HepG2 (cell line): ENCODE results near the gene TAGLN. TPM values are rescaled to one million over a fixed set of nuclear protein-coding genes. Genes with fewer than 3 reads are reported as not detected.

Experiments
- ATAC-seq: fragments of 200-7000 bp; cut with Tn5 transposase; 3 replicates; pipeline ENCODE4 v1.9.1; 2020; ENCODE audit warnings: mild to moderate bottlenecking, moderate library complexity
- BruUV-seq: library from RNA; stranded (reverse); fragments of 400-500 nt; replicated peaks from 2 replicates; lab custom pipeline; 2021; lab: Mats Ljungman, UMichigan
- CTCF ChIA-PET: fragments of 300-600 bp; formaldehyde crosslinking; extraction: SDS; loops from one replicate; lab custom pipeline; 2021; ENCODE audit warnings: low total read pairs, inconsistent platforms, low intra/inter-chr PET ratio; lab: Yijun Ruan, JAX
- POLR2A ChIA-PET: fragments of 350-600 bp; sonication (Branson Sonifier 250); formaldehyde crosslinking; loops from one replicate; lab custom pipeline; 2020; ENCODE audit warnings: antibody characterized with exemption, inconsistent platforms; lab: Yijun Ruan, JAX
- DNase-seq: peaks from one replicate; pipeline ENCODE4 v3.0.0-alpha.2; 2015; ENCODE audit warnings: low spot score
- FAIRE-seq: peaks from 3 replicates; lab custom pipeline; 2011; peaks lifted over from hg19 to GRCh38; lab: Jason Lieb, UNC
- H2AFZ ChIP-seq: one replicate; pipeline ENCODE4 v1.6.1; 2011; ENCODE audit warnings: low read length, inconsistent platforms
- H3K27ac ChIP-seq: fragments of 300-600 bp; 3 replicates; pipeline ENCODE4 v1.8.0; 2011; ENCODE audit warnings: mixed run types, mild to moderate bottlenecking, mixed read lengths, low read length, inconsistent platforms; ENCODE audit not compliant: insufficient read depth; ENCODE audit errors: extremely low read length
- H3K27me3 ChIP-seq, 2 experiments: fragments of 200-600 bp in 1 of 2; 2 replicates in 1 of 2; 3 replicates in 1 of 2; pipeline versions ENCODE4 v1.6.0 to v1.8.0; 2011; ENCODE audit warnings: low read length in 2 of 2, mild to moderate bottlenecking in 2 of 2, moderate library complexity in 2 of 2, inconsistent platforms in 1 of 2; ENCODE audit not compliant: insufficient read depth in 2 of 2, control insufficient read depth in 1 of 2
- H3K36me3 ChIP-seq, 2 experiments: fragments of 200-600 bp in 1 of 2; replicated peaks in 1 of 2; 2 replicates in 1 of 2; 3 replicates in 1 of 2; pipeline versions ENCODE4 v1.5.1 to v1.8.0; 2011; ENCODE audit warnings: low read length in 2 of 2, inconsistent platforms in 1 of 2; ENCODE audit not compliant: insufficient read depth in 2 of 2, control insufficient read depth in 1 of 2
- H3K4me1 ChIP-seq: 2 replicates; pipeline ENCODE4 v1.5.1; 2012; ENCODE audit warnings: low read length, inconsistent platforms; ENCODE audit not compliant: insufficient read depth
- H3K4me2 ChIP-seq: 2 replicates; pipeline ENCODE4 v1.6.0; 2011; ENCODE audit warnings: low read depth, low read length, inconsistent platforms
- H3K4me3 ChIP-seq, 3 experiments: fragments of 200-600 bp in 1 of 3; sonication (generic), shearing (Covaris generic) in 1 of 3; replicated peaks in 1 of 3; 2 replicates each; pipeline ENCODE4 v1.5.1; 2011 to 2016; ENCODE audit warnings: low read length in 3 of 3, inconsistent platforms in 2 of 3, low read depth in 2 of 3, mild to moderate bottlenecking in 2 of 3, control low read depth in 1 of 3, mixed read lengths in 1 of 3; ENCODE audit not compliant: insufficient read depth in 1 of 3
- H3K79me2 ChIP-seq: one replicate; pipeline ENCODE4 v1.6.1; 2011; ENCODE audit warnings: low read length, inconsistent platforms; ENCODE audit not compliant: insufficient read depth
- H3K9ac ChIP-seq: 2 replicates; pipeline ENCODE4 v1.6.0; 2011; ENCODE audit warnings: mild to moderate bottlenecking, low read depth, low read length, inconsistent platforms; ENCODE audit not compliant: insufficient read depth
- H3K9me3 ChIP-seq: 2 replicates; pipeline ENCODE4 v1.5.1; 2012; ENCODE audit warnings: mild to moderate bottlenecking, low read length
- H4K20me1 ChIP-seq: 2 replicates; pipeline ENCODE4 v1.6.0; 2011; ENCODE audit warnings: inconsistent platforms, mild to moderate bottlenecking, low read length, moderate library complexity; ENCODE audit not compliant: insufficient read depth
- ATRX ChIP-seq: sonication (generic); formaldehyde crosslinking; IDR thresholded peaks from 2 replicates; pipeline ENCODE4 v1.4.0; 2020; ENCODE audit warnings: missing genetic modification reagents, borderline replicate concordance
- DMAP1 ChIP-seq: IDR thresholded peaks from 2 replicates; pipeline ENCODE4 v1.6.1; 2016
- ERF ChIP-seq: IDR thresholded peaks from 2 replicates; pipeline ENCODE4 v1.6.1; 2018; ENCODE audit warnings: missing biosample characterization, missing genetic modification reagents
- HOXA5 ChIP-seq: sonication (generic); formaldehyde crosslinking; IDR thresholded peaks from 2 replicates; pipeline ENCODE4 v1.4.0; 2020; ENCODE audit warnings: missing genetic modification reagents
- KAT8 ChIP-seq: IDR thresholded peaks from 2 replicates; pipeline ENCODE4 v1.6.1; 2016; ENCODE audit warnings: missing genetic modification reagents, missing compliant biosample characterization
- KDM1A ChIP-seq: IDR thresholded peaks from 2 replicates; pipeline ENCODE4 v1.6.1; 2016; ENCODE audit warnings: missing compliant biosample characterization
- KMT2B ChIP-seq: IDR thresholded peaks from 2 replicates; pipeline ENCODE4 v1.6.1; 2016; ENCODE audit warnings: missing genetic modification reagents, missing compliant biosample characterization
- TCF12 ChIP-seq, 2 experiments: fragments of 450-650 bp in 1 of 2; sonication (generic) in 1 of 2; formaldehyde crosslinking in 1 of 2; IDR thresholded peaks; 2 replicates each; pipeline versions ENCODE4 v1.6.1 to v1.8.0; 2017 to 2022; ENCODE audit warnings: antibody characterized with exemption in 1 of 2, mild to moderate bottlenecking in 1 of 2, missing genetic modification reagents in 1 of 2, moderate library complexity in 1 of 2
- ZC3H4 ChIP-seq: sonication (generic); formaldehyde crosslinking; IDR thresholded peaks from 2 replicates; pipeline ENCODE4 v1.4.0; 2020; ENCODE audit warnings: missing genetic modification reagents, borderline replicate concordance
- ZFP36L1 ChIP-seq: sonication (generic); formaldehyde crosslinking; IDR thresholded peaks from 2 replicates; pipeline ENCODE4 v1.8.0; 2022; ENCODE audit warnings: mild to moderate bottlenecking, missing genetic modification reagents, moderate library complexity
- ZFP82 ChIP-seq: sonication (generic); formaldehyde crosslinking; IDR thresholded peaks from 2 replicates; pipeline ENCODE4 v1.5.1; 2020; ENCODE audit warnings: mild to moderate bottlenecking, missing genetic modification reagents, borderline replicate concordance
- ZNF121 ChIP-seq: sonication (generic); formaldehyde crosslinking; IDR thresholded peaks from 2 replicates; pipeline ENCODE4 v1.5.0; 2020; ENCODE audit warnings: mild to moderate bottlenecking, missing genetic modification reagents
- ZNF484 ChIP-seq: sonication (generic); formaldehyde crosslinking; IDR thresholded peaks from 2 replicates; pipeline ENCODE4 v1.5.1; 2020; ENCODE audit warnings: mild to moderate bottlenecking, low read depth, missing genetic modification reagents, borderline replicate concordance
- WGBS: methylation state at CpG from one replicate; pipeline ENCODE4 v1.1.6; 2017; ENCODE audit warnings: low lambda C conversion rate; 5-methylcytosine and 5-hydroxymethylcytosine counted together
- in situ Hi-C: cut with HindIII; loops from 2 replicates; pipeline ENCODE4 v1.10.0; 2017; ENCODE audit warnings: low pct_unique_long_range_greater_than_20kb; ENCODE audit not compliant: extremely low pct_ligation_motif_present
- intact Hi-C: fragments of 100-400 bp; cut with micrococcal nuclease; formaldehyde crosslinking; loops from one replicate; pipeline ENCODE4 v1.10.0; 2022; ENCODE audit not compliant: unreplicated experiment
- polyA plus RNA-seq, 8 experiments: library from polyadenylated mRNA; depleted of rRNA in 3 of 8; stranded (reverse) in 7 of 8; unstranded in 1 of 8; fragments of >200 nt; fragmentation: Illumina TruSeq in 4 of 8; extraction: Trizol in 4 of 8; gene quantifications; 2 replicates each; pipeline versions ENCODE4 v1.2.1 to v1.2.3, GENCODE V29; 2011 to 2016; ENCODE audit warnings: low read depth in 4 of 8, missing spikeins in 1 of 8, mixed read lengths in 1 of 8; ENCODE audit not compliant: insufficient read depth in 1 of 8
- total RNA-seq, 5 experiments: library from RNA; depleted of rRNA; stranded (reverse); fragments of >200 nt; fragmentation: Illumina TruSeq; extraction: Trizol; gene quantifications; 2 replicates each; pipeline ENCODE4 v1.2.3, GENCODE V29; 2016; ENCODE audit warnings: low read depth in 1 of 5
- TF ChIP-seq, protein P1 (sequence below): sonication (generic); formaldehyde crosslinking; IDR thresholded peaks from 2 replicates; pipeline ENCODE4 v1.4.0; 2020; ENCODE audit warnings: missing genetic modification reagents
- TF ChIP-seq, protein P2 (sequence below): sonication (generic); formaldehyde crosslinking; IDR thresholded peaks from 2 replicates; pipeline ENCODE4 v1.4.0; 2020; ENCODE audit warnings: missing genetic modification reagents, borderline replicate concordance
- TF ChIP-seq, protein P3 (sequence below): IDR thresholded peaks from 2 replicates; pipeline ENCODE4 v1.6.1; 2016; ENCODE audit warnings: missing biosample characterization, missing genetic modification reagents, low read depth

TAGLN gene
- total and polyA plus RNA-seq, 2 of the 13 experiments (the other 11 are each of a cell fraction or from before 2014, with no cell fraction given), result 12.6 to 75.4 TPM

DNA sequence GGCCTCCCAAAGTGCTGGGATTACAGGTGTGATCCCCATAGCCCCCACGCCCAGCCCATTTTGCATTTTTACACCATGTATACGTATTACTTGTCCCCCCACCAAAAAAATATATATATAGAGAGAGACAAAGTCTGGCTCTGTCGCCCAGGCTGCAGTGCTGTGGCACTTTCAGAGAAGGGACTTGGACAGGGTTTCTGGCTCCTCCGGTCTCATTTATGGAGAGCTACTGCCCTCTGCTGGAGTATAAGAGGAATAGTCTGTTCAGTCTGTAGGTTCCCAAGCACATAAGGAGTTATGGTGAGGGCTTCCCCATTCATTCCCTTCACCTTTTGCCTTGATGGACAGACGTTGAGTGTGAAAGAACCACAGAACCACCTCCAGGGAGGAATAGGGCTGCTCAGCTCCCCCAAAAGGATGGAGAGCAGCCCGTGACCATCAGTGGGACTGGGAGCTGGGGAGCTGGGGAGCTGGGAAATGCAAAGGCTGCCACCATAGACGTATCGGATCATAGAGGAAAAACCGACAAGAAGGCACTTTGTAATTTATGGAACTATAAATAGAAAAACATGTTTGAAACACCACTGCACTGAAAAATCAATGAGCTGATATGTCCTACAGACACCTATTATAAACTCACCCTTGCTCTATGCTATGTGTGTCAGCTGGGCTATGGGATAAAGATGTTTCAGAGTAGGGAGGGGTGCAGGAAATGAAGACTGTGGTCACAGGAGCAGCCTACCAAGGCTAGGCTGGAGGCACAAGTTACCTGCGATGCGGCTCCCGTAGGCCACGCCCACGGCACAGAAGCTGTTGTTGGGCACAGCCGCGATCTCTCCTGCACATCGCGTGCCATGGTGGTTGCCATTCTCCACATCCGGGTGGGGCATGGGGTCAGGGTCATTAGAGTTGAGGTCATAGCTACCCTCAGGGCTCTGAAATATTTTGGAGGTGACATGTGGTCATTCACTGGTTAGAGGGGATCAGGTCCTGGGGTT lies 27.5 kb downstream of the TAGLN start:
- H2AFZ ChIP-seq, result no peak overlapping the region
- no peak overlapping the region for H3K9ac ChIP-seq
- H3K4me2 ChIP-seq, result no peak overlapping the region
- no peaks in the 10 kb centered on the region for H4K20me1 ChIP-seq
- intact Hi-C loops (loop anchor here (1.0 to 10.0 kb wide), 4 partner anchors 25 to 347 kb away; no protein-coding TSS in a partner anchor), in situ Hi-C loops (no loop called here)
- ATAC-seq (peak; percentile 89), DNase-seq (peak; percentile 81), FAIRE-seq (peak; percentile 89)
- 73% methylated on average over 19 of the region's 19 CpGs for WGBS
- no peak overlapping the region for H3K4me3 ChIP-seq
- H3K27me3 ChIP-seq, result no peaks in the 10 kb centered on the region
- H3K27ac ChIP-seq, result no peak overlapping the region
- CTCF ChIA-PET, result interaction anchor here (0.5 to 3.0 kb wide), 4 partner anchors 29 to 435 kb away, joined by 3 to 32 read pairs (median 5); partner anchors contain the start of gene APOA5
- BruUV-seq, result no TSS peak
- POLR2A ChIA-PET, result interaction anchor here (1.0 to 1.5 kb wide), 3 partner anchors 32 to 83 kb away, joined by 3 to 4 read pairs (median 4); partner anchors contain the start of genes PAFAH1B2 and SIDT2
- H3K4me1 ChIP-seq, result peaks cover 32% of the 10 kb centered on the region
- peaks cover 2 to 9% of the 10 kb centered on the region in 2 experiments; a peak in 1 of 5 replicates for H3K36me3 ChIP-seq
- no peaks in the 10 kb centered on the region for H3K9me3 ChIP-seq
- no peaks in the 10 kb centered on the region for H3K79me2 ChIP-seq
- TF ChIP-seq KMT2B (CRISPR knock-in tag) (0 out of 2 replicates have a peak, but pooled peaks have one; percentile 17), ZNF484 (no peak), TCF12 (IDR thresholded peaks at IDR 0.05) (no peak), TCF12 (CRISPR knock-in tag; IDR thresholded peaks at IDR 0.05) (no peak), ZFP82 (CRISPR knock-in tag) (no peak), HOXA5 (CRISPR knock-in tag) (no peak), ZNF121 (CRISPR knock-in tag) (peak; percentile 24; the same call in 1 of the 2 replicates), KAT8 (CRISPR knock-in tag) (0 out of 2 replicates have a peak, but pooled peaks have one; percentile 21), KDM1A (CRISPR knock-in tag) (no peak), ATRX (no peak), ZC3H4 (no peak), ERF (CRISPR knock-in tag) (0 out of 2 replicates have a peak, but pooled peaks have one; percentile 34), ZFP36L1 (no peak), DMAP1 (CRISPR knock-in tag) (no peak)
- TF ChIP-seq, protein P1, sequence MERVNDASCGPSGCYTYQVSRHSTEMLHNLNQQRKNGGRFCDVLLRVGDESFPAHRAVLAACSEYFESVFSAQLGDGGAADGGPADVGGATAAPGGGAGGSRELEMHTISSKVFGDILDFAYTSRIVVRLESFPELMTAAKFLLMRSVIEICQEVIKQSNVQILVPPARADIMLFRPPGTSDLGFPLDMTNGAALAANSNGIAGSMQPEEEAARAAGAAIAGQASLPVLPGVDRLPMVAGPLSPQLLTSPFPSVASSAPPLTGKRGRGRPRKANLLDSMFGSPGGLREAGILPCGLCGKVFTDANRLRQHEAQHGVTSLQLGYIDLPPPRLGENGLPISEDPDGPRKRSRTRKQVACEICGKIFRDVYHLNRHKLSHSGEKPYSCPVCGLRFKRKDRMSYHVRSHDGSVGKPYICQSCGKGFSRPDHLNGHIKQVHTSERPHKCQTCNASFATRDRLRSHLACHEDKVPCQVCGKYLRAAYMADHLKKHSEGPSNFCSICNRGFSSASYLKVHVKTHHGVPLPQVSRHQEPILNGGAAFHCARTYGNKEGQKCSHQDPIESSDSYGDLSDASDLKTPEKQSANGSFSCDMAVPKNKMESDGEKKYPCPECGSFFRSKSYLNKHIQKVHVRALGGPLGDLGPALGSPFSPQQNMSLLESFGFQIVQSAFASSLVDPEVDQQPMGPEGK (CRISPR knock-in tag), result no peak
- TF ChIP-seq, protein P2, sequence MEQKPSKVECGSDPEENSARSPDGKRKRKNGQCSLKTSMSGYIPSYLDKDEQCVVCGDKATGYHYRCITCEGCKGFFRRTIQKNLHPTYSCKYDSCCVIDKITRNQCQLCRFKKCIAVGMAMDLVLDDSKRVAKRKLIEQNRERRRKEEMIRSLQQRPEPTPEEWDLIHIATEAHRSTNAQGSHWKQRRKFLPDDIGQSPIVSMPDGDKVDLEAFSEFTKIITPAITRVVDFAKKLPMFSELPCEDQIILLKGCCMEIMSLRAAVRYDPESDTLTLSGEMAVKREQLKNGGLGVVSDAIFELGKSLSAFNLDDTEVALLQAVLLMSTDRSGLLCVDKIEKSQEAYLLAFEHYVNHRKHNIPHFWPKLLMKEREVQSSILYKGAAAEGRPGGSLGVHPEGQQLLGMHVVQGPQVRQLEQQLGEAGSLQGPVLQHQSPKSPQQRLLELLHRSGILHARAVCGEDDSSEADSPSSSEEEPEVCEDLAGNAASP, result 0 out of 2 replicates have a peak, but pooled peaks have one; percentile 26
- TF ChIP-seq, protein P3, sequence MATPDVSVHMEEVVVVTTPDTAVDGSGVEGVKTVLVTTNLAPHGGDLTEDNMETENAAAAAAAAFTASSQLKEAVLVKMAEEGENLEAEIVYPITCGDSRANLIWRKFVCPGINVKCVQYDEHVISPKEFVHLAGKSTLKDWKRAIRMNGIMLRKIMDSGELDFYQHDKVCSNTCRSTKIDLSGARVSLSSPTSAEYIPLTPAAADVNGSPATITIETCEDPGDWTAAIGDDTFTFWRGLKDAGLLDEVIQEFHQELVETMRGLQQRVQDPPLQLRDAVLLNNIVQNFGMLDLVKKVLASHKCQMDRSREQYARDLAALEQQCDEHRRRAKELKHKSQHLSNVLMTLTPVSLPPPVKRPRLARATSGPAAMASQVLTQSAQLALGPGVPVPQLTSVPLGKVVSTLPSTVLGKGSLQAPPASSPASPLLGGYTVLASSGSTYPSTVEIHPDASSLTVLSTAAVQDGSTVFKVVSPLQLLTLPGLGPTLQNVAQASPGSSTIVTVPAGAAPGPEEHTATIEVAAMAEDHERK, result no peak
